GM12801 (cell line): ENCODE data around the gene ENDOU.

Experiments used
- TF ChIP-seq, protein P1 (sequence below): IDR thresholded peaks from one replicate; pipeline ENCODE4 v1.5.1; 2011; ENCODE audit warnings: control low read depth; ENCODE audit not compliant: insufficient read length; ENCODE audit errors: extremely low read depth

ENDOU gene

GRCh38 chr12:47733142-47733541 lies 7.9 kb upstream of the ENDOU start:
- TF ChIP-seq, protein P1, sequence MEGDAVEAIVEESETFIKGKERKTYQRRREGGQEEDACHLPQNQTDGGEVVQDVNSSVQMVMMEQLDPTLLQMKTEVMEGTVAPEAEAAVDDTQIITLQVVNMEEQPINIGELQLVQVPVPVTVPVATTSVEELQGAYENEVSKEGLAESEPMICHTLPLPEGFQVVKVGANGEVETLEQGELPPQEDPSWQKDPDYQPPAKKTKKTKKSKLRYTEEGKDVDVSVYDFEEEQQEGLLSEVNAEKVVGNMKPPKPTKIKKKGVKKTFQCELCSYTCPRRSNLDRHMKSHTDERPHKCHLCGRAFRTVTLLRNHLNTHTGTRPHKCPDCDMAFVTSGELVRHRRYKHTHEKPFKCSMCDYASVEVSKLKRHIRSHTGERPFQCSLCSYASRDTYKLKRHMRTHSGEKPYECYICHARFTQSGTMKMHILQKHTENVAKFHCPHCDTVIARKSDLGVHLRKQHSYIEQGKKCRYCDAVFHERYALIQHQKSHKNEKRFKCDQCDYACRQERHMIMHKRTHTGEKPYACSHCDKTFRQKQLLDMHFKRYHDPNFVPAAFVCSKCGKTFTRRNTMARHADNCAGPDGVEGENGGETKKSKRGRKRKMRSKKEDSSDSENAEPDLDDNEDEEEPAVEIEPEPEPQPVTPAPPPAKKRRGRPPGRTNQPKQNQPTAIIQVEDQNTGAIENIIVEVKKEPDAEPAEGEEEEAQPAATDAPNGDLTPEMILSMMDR = no peak

GRCh38 chr12:47732504-47732903 lies 7.2 kb upstream of the ENDOU start:
- TF ChIP-seq, protein P1 = no peak

DNA sequence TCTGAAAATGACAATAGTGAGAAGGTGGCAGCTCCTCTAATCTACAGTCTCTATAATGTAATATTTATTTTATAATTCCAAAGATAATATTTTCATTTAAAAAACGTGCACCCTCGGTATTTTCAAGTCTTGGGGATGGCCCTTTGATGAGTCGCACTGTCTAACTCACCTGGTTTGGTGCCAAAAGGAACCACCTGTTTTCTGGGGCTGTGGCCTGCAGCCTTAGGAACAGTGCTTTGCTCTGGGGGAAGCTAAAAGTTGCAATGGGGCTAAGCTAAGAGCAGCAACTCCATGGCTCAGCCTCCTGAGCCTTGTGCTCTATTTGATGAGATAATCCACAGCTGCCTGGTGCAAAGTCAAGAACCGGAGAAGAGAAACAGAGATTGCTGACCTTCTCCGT lies 6.4 kb upstream of the ENDOU start:
- TF ChIP-seq, protein P1 = no peak

GRCh38 chr12:47730341-47730744 lies 5.1 kb upstream of the ENDOU start:
- TF ChIP-seq, protein P1 = no peak

DNA sequence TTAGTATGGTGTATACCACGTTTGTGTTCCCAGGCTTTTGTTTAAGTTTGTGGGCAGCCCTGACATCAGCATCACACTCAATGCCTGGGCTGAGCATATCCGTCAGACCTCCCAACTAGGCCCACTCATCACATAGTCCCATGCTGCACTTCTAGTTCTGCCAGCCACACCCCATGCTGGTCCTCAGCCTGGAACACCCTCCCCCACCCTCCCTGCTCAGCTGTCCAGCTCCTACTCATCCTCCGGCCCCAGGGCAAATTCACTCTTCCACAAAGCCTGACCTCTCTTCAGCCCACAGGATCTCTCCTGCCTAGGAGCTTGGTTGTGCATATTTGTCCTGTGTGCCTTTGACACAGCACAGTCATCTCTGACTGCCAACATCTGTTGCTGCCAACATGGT lies 3.9 kb upstream of the ENDOU start:
- TF ChIP-seq, protein P1 = no peak

DNA sequence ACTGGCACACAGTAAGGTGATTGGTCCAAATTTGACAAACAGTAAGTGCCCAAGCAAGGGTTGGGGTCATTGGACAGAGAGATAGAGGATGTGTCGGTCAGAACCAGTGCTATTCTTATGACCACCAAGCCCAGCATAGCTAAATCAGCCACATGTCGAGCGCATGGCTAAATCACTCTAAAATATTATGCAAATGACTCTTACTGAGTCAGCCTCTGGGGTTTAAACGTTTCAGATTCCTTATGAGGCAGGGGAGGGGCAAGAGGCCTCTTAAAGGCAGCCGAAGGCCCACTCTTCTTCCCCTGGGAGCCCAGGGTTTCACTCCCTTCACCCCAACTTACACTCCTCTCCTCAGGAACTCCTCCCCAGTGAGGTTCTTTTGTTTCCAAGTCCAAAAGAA lies 603 bp upstream of the ENDOU start:
- TF ChIP-seq, protein P1 = no peak

- TF ChIP-seq, protein P1 = no peak
Observed at GRCh38 chr12:47722941-47723631, 2.2 kb downstream of the ENDOU start.
